T47D (cell line): ENCODE data around the gene SIPA1L3.

Experiments
- DNase-seq, 2 experiments: peaks; one replicate each; pipeline versions ENCODE4 v3.0.0 to v3.0.0-alpha.2; 2011 to 2012; ENCODE audit warnings: low read depth in 1 of 2, low spot score in 1 of 2
- JUND ChIP-seq: IDR thresholded peaks from 2 replicates; pipeline ENCODE4 v1.6.1; 2012; ENCODE audit warnings: low read depth
- in situ Hi-C: cut with HindIII; loops from 2 replicates; pipeline ENCODE4 v1.10.0; 2016; ENCODE audit warnings: low sequenced_read_pairs, low pct_unique_long_range_greater_than_20kb

Gene SIPA1L3

DNA sequence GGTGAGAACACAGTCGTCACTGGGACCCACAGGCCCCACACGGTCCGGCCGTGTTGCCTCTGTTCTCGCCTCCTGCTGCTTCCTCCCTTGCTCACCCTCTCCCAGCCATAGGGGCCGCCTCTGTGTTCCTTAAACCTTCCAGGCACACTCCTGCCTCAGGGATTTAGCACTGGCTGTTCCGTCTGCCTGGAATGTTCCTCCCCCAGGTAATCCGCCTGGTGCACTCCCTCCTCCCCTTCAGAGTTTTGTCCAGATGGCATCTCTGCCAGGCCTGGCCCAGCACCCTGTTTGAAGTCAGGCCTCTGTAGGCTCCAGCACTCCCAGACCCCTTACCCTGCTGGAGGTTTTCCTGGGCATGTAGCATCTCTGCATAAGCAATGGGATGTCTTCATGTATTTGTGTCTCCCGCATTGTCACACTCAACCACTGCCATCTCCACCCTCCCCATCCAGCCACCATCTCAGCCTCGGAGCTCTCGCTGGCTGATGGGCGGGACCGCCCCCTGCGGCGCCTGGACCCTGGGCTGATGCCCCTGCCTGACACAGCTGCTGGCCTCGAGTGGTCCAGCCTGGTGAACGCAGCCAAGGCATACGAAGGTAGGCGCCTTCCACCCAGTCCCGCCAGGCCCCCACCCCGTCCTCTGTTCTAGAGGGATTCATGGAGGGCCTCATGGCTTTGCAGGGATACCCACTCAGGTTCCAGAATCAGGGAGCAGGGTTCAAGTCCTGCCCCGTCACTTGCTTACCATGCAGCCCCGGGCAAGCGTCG is 291.1 kb downstream of the SIPA1L3 start:
- no peak for TF ChIP-seq JUND
- in situ Hi-C loops, result no loop called here
- no peak for DNase-seq

DNA sequence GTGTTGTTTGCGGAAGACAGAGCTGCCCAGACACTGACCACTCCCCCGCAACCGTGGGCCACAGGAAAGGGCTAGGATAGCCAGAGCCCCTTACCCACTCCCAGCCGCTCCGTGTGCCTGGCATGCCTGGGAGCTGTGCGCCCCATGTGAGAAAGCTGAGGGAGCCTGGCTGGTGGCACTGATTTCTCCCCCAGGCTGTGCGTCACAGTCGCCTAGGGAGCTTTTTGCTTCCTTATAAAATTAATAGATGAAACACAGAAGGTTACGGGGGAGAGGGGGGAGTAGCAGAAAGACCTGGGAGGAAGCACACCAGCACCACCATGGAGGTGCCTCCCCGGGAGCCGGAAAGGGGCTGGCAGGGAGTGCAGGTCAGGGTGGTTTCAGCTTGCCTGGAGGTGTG is 292.3 kb downstream of the SIPA1L3 start:
- in situ Hi-C loops, result no loop called here
- no peak for TF ChIP-seq JUND
- no peak for DNase-seq

DNA sequence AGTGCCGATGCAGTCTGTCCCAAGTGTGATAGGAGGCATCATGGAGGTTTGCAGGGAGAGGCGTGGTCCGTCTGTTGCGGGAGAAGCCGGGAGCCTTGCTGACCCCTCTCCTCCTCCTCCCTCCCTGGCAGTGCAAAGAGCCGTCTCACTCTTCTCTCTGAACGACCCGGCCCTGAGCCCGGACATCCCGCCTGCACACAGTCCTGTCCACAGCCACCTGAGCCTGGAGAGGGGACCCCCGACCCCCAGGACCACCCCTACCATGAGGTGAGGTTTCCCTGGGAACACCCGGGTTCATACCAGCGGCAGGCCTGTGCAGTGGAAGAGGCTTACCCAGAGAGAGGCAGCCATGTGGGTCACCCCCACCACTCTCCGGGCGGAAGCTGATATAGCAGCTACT is 294.7 kb downstream of the SIPA1L3 start:
- DNase-seq, result no peak
- in situ Hi-C loops, result no loop called here
- no peak for TF ChIP-seq JUND

DNA sequence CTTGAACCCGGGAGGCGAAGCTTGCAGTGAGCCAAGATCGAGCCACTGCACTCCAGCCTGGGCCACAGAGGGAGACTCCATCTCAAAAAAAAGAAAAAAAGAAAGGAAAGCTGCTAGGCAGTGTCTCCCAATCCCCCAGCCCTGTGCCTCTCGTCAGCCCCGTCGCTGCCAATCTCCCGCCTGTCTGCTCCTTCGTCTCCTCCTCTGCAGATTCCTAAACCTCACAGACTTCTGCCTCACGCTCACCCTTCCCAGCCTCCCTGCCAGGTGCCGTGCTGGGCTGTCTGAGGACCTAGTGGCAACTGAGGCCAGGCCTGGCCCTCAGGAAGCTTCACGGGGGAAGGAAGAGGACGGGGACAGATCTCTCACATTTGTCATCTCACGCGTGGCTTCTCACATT is 295.5 kb downstream of the SIPA1L3 start:
- DNase-seq, result no peak
- in situ Hi-C loops, result no loop called here
- no peak for TF ChIP-seq JUND

DNA sequence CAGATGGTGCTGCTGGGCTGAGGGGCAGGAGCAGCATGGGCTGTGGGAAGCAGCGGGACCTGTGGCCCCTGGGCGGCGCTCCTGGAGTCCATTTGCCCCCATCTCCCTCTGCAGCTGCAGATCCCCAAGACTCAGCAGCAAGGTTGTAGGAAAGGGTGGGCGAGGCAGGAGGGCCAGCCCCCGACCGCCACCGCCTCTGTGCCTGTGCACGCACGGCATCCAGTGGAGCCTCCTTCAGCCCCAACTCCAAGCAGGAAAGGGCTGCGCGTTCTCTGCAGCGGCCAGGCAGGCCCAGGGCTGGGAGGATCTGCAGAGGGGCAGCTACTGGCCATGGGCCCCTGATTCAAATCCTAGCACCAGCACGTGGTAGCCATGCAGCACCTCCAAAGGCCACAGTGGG is 296.2 kb downstream of the SIPA1L3 start:
- in situ Hi-C loops, result no loop called here
- DNase-seq, result no peak
- no peak for TF ChIP-seq JUND

DNA sequence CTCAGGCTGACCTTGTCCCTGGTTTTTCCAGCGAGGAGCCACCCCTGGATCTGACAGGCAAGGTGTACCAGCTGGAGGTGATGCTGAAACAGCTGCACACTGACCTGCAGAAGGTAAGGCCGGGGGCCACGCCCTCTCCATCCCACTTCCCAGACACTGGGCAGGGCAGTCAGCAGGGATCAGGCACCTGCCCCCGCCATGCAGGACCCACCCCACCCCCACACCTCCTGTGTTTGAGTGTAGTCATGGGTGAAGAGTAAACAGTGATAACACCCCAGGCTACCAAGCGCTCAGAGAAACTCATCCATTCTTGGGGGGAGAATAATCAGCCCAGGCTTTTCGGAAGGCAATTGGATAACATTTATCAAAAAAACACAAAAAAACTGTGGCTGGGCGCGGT is 297.1 kb downstream of the SIPA1L3 start:
- no peak for DNase-seq
- in situ Hi-C loops, result no loop called here
- no peak for TF ChIP-seq JUND

DNA sequence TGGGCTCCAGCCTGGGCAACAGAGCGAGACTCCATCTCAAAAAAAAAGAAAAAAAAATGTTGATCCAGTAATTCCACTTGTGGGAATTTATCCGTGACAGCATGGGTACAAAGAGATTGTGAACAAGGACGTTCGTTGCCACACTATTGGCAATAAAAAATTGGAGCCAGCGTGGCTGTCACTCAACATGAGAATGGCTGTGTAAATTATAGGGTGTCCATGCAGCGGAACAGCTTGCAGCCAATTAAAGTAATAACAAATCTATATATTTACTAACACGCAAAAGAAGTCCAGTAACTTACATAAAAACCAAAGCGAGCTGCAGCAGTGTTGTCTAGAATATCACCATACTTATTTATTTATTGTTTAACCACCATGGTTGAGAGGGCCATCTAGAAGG is 297.7 kb downstream of the SIPA1L3 start:
- no peak for TF ChIP-seq JUND
- no peak for DNase-seq
- in situ Hi-C loops, result no loop called here

DNA sequence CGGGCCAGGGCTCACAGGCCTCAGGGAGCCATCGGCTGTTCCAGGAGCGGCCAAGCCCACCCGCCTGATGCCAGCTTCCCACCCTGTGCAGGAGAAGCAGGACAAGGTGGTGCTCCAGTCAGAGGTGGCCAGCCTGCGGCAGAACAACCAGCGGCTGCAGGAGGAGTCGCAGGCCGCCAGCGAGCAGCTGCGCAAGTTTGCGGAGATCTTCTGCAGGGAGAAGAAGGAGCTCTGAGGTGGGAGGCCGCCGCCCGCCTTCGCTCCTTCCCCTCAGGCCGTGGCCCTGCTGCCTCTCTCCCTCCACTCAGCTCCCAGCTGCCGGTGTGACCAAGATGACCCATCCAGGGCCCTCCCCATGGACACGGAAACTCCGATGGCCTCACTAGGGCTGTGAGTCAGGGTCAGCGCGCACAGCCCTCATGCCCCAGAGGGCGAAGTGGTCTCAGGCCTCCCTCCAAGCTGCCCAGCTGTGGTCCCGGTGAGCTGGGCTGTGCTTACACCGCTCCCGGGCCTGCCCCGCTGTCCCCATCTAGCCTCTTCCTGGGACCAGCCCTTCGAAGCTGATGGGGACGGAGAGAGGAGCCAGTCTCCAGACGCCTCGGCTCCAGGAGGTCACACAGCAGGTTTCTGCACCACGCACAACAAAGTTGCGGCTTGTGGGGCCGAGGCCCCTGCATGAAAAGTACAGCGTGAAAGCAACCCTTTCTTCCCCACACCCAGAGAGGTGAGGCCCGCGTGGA is 299.2 kb downstream of the SIPA1L3 start:
- no peak for DNase-seq
- in situ Hi-C loops, result no loop called here
- TF ChIP-seq JUND, result no peak

DNA sequence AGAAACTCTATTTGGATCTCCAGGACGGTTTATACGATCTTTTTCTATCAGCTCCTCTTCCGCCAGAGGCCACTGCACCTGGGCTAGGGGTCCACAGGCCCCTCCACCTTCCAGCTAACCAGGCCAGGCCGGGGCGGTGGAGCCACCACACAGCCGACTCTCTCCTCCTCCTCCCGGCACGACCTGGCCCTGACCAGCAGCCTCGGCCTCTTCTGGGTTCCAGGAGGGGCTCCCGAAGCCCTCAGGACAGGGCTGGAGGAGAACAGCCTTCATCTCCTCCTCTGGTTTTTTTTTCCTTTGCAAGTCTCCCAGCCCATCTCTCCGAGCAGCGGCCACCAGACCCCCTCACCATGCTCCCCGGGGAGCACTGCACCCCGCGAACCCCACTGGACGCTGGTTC is 299.9 kb downstream of the SIPA1L3 start:
- in situ Hi-C loops, result no loop called here
- TF ChIP-seq JUND, result no peak
- DNase-seq, result no peak

DNA sequence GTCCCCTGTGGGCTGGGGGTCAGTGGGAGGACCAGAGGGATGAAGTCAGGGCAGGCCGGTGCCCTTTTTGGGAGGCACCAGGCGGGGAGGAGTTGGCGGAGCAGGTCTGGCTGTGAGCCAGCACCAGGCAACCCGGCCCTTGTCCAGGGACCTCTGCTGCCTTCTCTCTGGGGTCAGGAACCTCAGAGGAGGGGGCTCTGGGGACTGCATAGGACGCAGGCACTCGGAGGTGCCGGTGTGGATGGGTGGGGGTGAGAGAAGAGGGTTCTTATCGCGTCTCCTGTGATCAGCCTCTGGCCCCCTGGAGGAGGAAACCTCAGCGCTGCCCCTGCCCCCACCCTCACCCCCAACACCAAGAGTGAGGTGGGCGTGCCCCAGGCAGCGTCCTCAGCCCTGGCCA is 300.5 kb downstream of the SIPA1L3 start:
- no peak for DNase-seq
- in situ Hi-C loops, result no loop called here
- no peak for TF ChIP-seq JUND

DNA sequence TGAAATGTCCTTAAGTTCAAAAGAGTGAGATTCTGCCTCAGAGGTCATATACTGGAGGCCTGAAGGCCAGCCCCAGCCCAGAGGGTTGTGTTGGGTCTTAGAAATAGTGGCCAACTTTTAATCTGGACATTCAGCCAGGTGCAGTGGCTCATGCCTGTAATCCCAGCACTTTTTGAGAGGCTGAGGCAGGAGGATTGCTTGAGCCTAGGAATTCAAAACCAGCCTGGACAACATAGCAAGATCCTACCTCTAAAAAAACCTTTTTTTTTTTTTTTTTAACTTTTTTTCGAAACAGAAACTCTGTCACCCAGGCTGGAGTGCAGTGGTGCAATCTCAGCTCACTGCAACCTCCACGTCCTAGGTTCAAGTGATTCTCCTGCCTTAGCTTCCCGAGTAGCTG is 301.6 kb downstream of the SIPA1L3 start:
- no peak for DNase-seq
- no peak for TF ChIP-seq JUND
- in situ Hi-C loops, result no loop called here

DNA sequence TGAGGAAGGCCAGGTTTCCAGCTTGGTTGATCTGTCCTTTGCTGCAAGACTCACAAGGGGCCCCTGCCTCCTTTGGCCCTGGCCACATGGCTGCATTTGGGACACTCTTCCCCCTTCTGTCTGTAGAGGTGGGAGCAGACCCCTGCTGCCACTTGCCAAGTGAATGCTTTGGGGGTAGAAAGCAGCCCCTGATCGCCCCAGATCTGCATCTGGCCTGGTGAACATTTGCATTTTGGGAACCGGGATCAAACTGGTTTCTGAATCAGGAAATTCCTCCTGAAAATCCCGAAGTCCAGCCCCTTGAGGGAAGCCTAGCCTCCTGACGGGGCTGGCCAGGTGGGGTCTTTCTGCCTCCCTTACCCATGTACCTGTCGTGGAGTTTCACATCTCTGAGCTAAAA is 302.1 kb downstream of the SIPA1L3 start:
- no peak for TF ChIP-seq JUND
- in situ Hi-C loops, result no loop called here
- DNase-seq, result no peak

DNA sequence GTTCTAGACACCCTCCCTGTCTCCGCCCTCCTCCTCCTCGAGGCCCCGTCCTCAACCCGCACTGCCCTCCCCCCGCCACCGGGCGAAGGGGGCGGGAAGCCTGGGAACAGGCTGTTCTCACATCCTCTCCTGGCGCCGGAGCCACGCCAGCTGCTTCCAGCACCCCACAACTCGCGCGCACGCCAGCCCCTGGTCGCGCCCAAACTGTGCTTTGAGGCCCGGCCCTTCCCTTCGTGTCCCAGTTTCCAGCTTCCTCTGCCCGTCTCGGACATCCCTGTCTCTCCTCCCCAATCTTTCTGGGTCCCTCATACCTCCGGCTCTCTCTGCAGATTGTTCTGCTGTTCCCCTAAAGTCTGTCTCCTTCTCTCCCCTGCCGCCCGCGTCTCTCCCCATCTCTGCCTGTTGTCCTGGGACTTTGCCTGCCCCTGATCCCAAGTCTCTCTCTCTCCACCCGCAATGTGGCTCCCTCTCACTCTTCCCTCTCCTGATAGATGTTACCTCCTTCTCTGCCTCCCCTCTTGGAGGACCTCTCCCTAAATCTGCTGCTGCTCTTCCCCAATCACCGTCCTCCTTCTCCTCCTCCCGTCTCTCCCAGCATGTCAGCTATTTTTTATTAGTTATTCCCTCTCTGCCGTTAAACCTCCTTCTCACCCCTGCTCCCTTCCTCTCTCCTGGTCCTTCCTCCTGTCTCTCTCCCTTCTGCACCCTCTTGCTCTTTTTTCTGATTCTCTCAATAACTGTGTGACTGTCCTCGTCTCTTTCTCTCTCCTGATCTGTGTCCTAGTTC is 302.9 kb downstream of the SIPA1L3 start:
- in situ Hi-C loops, result no loop called here
- no peak for DNase-seq
- TF ChIP-seq JUND, result no peak
